AG04450 (cell line): ENCODE data around the gene NTN4. TPM values are rescaled to one million over a fixed set of nuclear protein-coding genes. Genes with fewer than 3 reads are reported as not detected.
A peak's percentile ranks its signal among the peaks of the same experiment; 100 is the strongest.
"Not testable (repeated sequence)": the region's sequence is repeated elsewhere in the genome, so short reads cannot be mapped to it uniquely, and the experiment has no call there.

Experiments
- CTCF ChIA-PET: fragments of 300-600, 350-600 bp; formaldehyde crosslinking; extraction: SDS; loops from one replicate; lab custom pipeline; 2022; ENCODE audit warnings: antibody characterized with exemption, inconsistent platforms; lab: Charles Lee
- POLR2A ChIA-PET: fragments of 350-600 bp; formaldehyde crosslinking; extraction: SDS; loops from one replicate; lab custom pipeline; 2021; ENCODE audit warnings: antibody characterized with exemption, inconsistent platforms; lab: Yijun Ruan, JAX
- DNase-seq: peaks from one replicate; pipeline ENCODE4 v3.0.0-alpha.2; 2011; ENCODE audit warnings: low read depth, low spot score
- H3K27ac ChIP-seq: one replicate; pipeline ENCODE4 v1.5.1; 2012; ENCODE audit warnings: low read depth, low read length, control low read depth
- H3K27me3 ChIP-seq: one replicate; pipeline ENCODE4 v1.6.0; 2012; ENCODE audit warnings: low read length; ENCODE audit not compliant: control insufficient read depth, insufficient read depth
- H3K4me3 ChIP-seq: 2 replicates; pipeline ENCODE4 v1.5.1; 2011; ENCODE audit warnings: mild to moderate bottlenecking, low read depth, low read length, control low read depth
- H3K9me3 ChIP-seq: 2 replicates; pipeline ENCODE4 v1.5.1; 2012; ENCODE audit warnings: low read length; ENCODE audit not compliant: control insufficient read depth, insufficient read depth
- polyA plus RNA-seq: library from polyadenylated mRNA; depleted of rRNA; stranded (reverse); fragments of >200 nt; gene quantifications from 2 replicates; pipeline ENCODE4 v1.2.3, GENCODE V29; 2011
- TF ChIP-seq, protein P1 (sequence below): IDR thresholded peaks from 2 replicates; pipeline ENCODE4 v1.5.1; 2011; ENCODE audit warnings: low read depth, low read length, control low read depth, inconsistent platforms

Gene NTN4
- polyA plus RNA-seq, 1 experiment: 132 TPM

DNA sequence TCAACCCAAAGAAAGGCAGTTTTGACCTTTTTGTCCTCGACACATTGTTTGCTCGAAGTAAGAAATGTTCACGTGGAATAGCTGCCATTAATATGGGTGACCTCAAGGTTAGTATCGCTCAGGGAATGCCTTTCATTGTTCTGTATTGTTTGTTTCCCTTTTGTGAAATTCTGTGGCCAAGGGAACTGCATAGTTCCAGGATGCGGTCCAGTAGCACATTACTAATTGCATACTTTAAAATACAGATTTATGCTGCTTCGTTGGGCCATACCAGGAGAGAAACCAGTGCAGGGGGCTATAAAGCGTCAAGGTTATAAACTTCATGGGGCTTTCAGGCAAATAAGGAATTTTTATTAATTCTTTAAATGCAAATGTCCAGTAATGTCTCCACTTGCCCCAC is 166.0 kb downstream of the NTN4 start:
- Histone ChIP-seq H3K9me3 (peaks cover 3% of the 10 kb centered on the region; the same call in 1 of the 2 replicates), H3K4me3 (no peak overlapping the region), H3K27ac (no peak overlapping the region), H3K27me3 (no peaks in the 10 kb centered on the region)
- TF ChIP-seq, protein P1, sequence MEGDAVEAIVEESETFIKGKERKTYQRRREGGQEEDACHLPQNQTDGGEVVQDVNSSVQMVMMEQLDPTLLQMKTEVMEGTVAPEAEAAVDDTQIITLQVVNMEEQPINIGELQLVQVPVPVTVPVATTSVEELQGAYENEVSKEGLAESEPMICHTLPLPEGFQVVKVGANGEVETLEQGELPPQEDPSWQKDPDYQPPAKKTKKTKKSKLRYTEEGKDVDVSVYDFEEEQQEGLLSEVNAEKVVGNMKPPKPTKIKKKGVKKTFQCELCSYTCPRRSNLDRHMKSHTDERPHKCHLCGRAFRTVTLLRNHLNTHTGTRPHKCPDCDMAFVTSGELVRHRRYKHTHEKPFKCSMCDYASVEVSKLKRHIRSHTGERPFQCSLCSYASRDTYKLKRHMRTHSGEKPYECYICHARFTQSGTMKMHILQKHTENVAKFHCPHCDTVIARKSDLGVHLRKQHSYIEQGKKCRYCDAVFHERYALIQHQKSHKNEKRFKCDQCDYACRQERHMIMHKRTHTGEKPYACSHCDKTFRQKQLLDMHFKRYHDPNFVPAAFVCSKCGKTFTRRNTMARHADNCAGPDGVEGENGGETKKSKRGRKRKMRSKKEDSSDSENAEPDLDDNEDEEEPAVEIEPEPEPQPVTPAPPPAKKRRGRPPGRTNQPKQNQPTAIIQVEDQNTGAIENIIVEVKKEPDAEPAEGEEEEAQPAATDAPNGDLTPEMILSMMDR: no peak
- ChIA-PET POLR2A (no interaction called here), CTCF (interaction anchor here (0.7 to 1.1 kb wide), 6 partner anchors 9 to 140 kb away, joined by 3 to 7 read pairs (median 4); no protein-coding TSS in a partner anchor)
- DNase-seq: no peak

DNA sequence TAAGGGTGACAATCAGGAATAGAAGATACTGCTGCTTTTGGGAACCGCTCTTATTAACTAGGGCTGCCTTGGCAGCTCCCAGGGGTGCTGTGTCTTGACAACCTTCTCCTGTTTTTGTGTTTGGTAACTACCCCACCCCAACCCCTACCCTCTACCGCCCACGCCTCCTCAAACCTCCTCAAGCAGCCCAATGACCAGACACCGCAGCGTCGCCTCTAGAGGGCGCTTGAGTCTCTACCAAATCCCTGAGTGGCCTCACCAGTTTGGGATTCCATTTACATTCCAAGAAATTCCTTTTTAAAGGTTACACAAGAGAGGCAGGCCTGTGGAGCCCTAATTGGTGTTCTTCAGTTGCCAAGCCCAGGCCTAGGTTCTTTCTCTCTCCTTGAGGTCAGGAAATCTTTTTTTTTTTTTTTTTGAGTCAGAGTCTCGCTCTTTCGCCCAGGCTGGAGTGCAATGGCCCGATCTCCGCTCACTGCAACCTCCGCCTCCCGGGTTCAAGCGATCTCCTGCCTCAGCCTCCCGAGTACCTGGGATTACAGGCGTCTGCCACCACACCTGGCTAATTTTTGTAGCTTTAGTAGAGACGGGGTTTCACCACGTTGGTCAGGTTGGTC is 166.9 kb downstream of the NTN4 start:
- DNase-seq: peak; percentile 78
- Histone ChIP-seq H3K4me3 (no peak overlapping the region), H3K27me3 (no peaks in the 10 kb centered on the region), H3K27ac (no peak overlapping the region), H3K9me3 (peaks cover 3% of the 10 kb centered on the region; the same call in 1 of the 2 replicates)
- POLR2A ChIA-PET: interaction anchor here (0.7 kb wide), 1 partner anchor 22 kb away, joined by 4 read pairs; no protein-coding TSS in a partner anchor
- CTCF ChIA-PET: interaction anchor here (0.6 to 1.2 kb wide), 21 partner anchors 10 to 241 kb away, joined by 3 to 13 read pairs (median 4); no protein-coding TSS in a partner anchor
- TF ChIP-seq, protein P1: peak; percentile 74

DNA sequence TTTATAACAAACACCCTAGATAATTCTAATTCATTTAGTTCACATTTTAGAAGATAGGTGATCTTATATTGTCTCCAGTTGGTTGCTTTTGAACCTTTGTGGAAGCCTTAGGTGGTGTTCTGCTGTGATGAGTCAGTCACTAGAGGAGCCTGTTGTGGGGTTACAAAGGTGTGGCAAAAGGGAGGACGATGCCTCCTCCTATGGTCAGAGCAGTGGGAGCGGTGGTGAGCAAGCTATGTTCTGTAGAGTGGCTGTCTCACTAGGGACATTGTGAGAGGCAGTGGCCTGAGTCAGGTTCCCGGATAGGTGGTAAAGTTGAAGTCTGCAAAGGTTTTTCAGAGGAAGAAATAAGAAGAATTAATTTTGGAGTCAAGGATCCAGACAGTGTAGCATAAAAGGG is 167.7 kb downstream of the NTN4 start:
- CTCF ChIA-PET: interaction anchor here (0.6 to 1.2 kb wide), 10 partner anchors 9 to 194 kb away, joined by 3 to 13 read pairs (median 3); no protein-coding TSS in a partner anchor

DNA sequence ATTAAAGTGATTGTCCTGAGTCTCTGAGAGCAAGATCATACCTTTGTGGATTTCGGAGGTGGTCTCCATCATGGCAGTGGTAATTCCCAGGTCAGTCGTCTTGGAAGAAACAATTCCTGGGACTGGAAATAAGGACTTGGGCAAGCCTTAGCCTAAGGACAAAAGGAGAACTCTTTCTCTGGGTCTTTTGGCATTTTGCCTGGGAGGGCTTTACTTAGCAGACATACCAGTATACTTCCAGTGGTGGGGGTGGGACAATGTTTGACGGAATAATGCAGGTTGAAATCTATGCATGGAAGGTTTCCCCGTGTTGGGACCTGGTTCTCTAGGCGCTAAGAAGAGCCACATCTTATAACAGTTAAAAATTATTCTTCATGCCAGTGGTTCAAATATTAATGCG is 168.8 kb downstream of the NTN4 start:
- no peak overlapping the region for H3K4me3 ChIP-seq
- no peaks in the 10 kb centered on the region for H3K27me3 ChIP-seq
- H3K27ac ChIP-seq: no peak overlapping the region
- ChIA-PET POLR2A (no interaction called here), CTCF (no interaction called here)
- TF ChIP-seq, protein P1: no peak
- no peak for DNase-seq
- H3K9me3 ChIP-seq: no peaks in the 10 kb centered on the region

More for the DNA sequence above, 167.7 kb downstream of the NTN4 start:
- DNase-seq: no peak
- no peak overlapping the region for H3K4me3 ChIP-seq
- H3K27me3 ChIP-seq: no peaks in the 10 kb centered on the region
- peaks cover 3% of the 10 kb centered on the region; the same call in 1 of the 2 replicates for H3K9me3 ChIP-seq
- TF ChIP-seq, protein P1: no peak
- POLR2A ChIA-PET: no interaction called here
- H3K27ac ChIP-seq: no peak overlapping the region

DNA sequence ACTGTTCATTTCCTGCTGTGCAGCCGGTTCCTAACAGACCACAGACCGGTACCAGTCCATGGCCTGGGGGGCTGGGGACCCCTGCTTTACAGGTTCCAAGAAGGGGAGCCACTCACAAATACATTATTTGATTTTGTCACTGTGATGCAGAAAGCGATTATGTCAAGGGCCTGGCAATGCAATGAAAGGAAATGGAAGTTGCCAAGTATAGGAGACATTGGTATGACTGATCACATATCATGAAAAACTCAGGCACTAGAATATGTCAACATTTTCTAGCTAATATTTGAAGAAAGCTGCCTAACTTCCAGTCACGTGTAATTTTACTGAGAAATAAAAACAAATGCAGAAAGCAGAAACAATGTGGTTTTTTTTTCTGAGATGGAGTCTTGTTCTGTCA is 170.4 kb downstream of the NTN4 start:
- H3K4me3 ChIP-seq: no peak overlapping the region
- POLR2A ChIA-PET: no interaction called here

DNA sequence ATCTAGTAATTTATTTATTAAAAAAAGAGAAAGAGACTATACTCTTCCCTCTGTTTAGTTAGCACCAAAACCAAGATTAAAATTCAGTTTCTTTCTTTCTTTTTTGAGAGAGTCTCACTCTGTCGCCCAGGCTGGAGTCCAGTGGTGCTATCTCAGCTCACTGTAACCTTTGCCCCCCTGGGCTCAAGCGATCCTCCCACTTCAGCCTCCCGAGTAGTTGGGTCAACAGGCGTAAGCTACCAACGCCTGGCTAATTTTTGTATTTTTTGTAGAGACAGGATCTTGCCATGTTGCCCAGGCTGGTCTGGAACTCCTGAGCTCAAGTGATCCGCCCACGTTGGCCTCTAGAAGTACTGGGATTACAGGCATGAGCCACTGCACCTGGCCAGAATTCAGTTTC is 174.1 kb downstream of the NTN4 start:
- H3K27ac ChIP-seq, CTCF ChIA-PET, H3K4me3 ChIP-seq, H3K9me3 ChIP-seq, H3K27me3 ChIP-seq, DNase-seq, POLR2A ChIA-PET: not testable (repeated sequence)

More for the DNA sequence above, 170.4 kb downstream of the NTN4 start:
- CTCF ChIA-PET: no interaction called here
- Histone ChIP-seq H3K27ac (no peak overlapping the region), H3K9me3 (no peaks in the 10 kb centered on the region), H3K27me3 (no peaks in the 10 kb centered on the region)
- TF ChIP-seq, protein P1: no peak
- DNase-seq: no peak
